ENCODE results near the gene HNRNPH3. TPM values are rescaled to one million over a fixed set of nuclear protein-coding genes. Genes with fewer than 3 reads are reported as not detected.
A peak's percentile ranks its signal among the peaks of the same experiment; 100 is the strongest.

Gene HNRNPH3
- total RNA-seq, 2 experiments from 2014 or later, result 139 to 145 TPM

DNA sequence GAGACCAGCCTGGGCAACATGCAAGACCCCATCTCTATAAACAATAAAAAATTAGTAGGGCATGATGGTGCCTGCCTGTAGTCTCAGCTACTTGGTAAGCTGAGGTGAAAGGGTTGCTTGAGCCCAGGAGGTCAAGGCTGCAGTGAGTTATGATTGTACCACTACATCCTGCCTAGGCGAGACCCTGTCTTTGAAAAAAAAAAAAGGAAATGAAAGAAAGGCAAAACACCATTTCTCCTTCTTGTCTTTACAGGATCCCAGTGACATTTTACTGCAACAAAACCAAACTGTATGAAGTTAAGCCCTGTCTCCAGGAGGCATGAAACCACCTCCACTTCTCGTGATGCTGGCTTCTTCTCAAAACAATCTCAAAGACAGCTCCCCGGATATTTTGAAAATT is 30.7 kb downstream of the HNRNPH3 start:
- CTCF ChIA-PET, result interaction anchor here (1.0 to 3.3 kb wide), 2 partner anchors 14 to 150 kb away, joined by 3 to 16 read pairs; no protein-coding TSS in a partner anchor
- H3K36me3 Mint-ChIP-seq (ENCODE audit: low read depth), result peaks cover 2% of the 10 kb centered on the region

DNA sequence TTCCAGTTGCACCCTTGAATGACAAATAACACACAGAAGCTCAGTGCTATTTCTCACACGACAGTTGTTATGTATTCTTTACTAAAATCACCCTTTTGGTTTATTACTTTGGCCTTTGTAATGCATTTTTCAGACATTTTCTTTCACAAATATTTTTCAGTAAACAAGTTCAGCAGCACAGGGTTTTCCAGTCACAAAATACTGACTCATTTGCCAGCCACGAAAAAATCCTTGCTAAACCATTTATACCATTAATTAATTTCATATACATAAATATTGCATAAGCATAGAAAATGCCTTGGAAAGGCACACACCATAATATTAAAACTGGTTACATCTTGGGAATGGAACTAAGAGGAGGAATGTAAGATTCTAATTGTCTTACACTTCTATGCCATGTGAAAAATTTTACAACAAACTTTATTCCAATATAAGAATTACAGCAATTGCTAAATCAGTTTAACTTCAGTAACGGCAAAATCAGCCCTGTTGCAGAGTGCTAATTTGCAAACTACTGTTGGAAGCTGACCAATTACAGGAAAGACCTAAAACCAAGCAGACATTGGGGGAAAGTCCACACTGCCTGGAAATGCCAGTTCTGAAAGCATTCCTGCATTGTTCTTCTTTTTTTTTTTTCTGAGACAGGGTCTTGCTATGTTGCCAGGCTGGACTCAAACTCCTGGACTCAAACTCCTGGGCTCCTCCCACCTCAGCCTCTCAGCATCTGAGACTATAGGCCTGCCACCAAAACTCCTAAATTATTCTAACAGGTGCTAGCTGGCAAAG is 32.4 kb downstream of the HNRNPH3 start:
- DNase-seq (no peak), ATAC-seq (no peak)
- Mint-ChIP-seq H3K27ac (peak overlapping the region; percentile 35), H3K4me3 (no peak overlapping the region), H3K4me1 (ENCODE audit: low read depth) (peaks cover 3% of the 10 kb centered on the region), H3K9me3 (no peaks in the 10 kb centered on the region), H3K27me3 (no peaks in the 10 kb centered on the region), H3K36me3 (ENCODE audit: low read depth) (peaks cover 2% of the 10 kb centered on the region)
- ChIA-PET CTCF (interaction anchor here (3.3 kb wide), 1 partner anchor 16 kb away, joined by 16 read pairs; no protein-coding TSS in a partner anchor), POLR2A (no interaction called here)
- TF ChIP-seq, protein P1, sequence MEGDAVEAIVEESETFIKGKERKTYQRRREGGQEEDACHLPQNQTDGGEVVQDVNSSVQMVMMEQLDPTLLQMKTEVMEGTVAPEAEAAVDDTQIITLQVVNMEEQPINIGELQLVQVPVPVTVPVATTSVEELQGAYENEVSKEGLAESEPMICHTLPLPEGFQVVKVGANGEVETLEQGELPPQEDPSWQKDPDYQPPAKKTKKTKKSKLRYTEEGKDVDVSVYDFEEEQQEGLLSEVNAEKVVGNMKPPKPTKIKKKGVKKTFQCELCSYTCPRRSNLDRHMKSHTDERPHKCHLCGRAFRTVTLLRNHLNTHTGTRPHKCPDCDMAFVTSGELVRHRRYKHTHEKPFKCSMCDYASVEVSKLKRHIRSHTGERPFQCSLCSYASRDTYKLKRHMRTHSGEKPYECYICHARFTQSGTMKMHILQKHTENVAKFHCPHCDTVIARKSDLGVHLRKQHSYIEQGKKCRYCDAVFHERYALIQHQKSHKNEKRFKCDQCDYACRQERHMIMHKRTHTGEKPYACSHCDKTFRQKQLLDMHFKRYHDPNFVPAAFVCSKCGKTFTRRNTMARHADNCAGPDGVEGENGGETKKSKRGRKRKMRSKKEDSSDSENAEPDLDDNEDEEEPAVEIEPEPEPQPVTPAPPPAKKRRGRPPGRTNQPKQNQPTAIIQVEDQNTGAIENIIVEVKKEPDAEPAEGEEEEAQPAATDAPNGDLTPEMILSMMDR (IDR thresholded peaks at IDR 0.05), result no peak
- intact Hi-C loops (cut with micrococcal nuclease), result no loop called here

More for the DNA sequence above, 30.7 kb downstream of the HNRNPH3 start:
- intact Hi-C loops (cut with micrococcal nuclease), result no loop called here
- ATAC-seq (no peak), DNase-seq (no peak)
- TF ChIP-seq, protein P1 (IDR thresholded peaks at IDR 0.05), result no peak
- Mint-ChIP-seq H3K9me3 (no peaks in the 10 kb centered on the region), H3K27me3 (no peaks in the 10 kb centered on the region), H3K27ac (no peak overlapping the region), H3K4me3 (no peak overlapping the region), H3K4me1 (ENCODE audit: low read depth) (peaks cover 3% of the 10 kb centered on the region)
- POLR2A ChIA-PET, result no interaction called here

DNA sequence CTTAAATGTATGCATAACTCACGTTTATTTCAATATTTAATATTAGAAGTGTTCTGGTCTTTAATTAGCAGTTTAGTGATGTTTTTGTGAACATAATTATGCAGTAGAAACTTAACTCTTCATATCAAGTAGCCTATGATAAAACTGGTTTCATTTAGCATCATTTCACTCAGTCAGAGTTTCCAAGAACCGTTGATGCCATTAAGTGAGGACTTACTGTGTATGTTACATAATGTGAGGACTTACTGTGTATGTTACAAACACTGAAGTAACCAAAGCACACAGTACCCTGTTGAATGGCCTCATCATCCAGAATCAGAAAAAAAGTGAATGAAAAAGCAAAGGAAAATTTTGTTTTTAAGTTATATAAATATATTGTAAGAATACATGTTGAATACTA is 33.7 kb downstream of the HNRNPH3 start:
- Mint-ChIP-seq H3K4me1 (ENCODE audit: low read depth) (peaks cover 3% of the 10 kb centered on the region), H3K27ac (no peak overlapping the region), H3K9me3 (no peaks in the 10 kb centered on the region), H3K27me3 (no peaks in the 10 kb centered on the region), H3K4me3 (no peak overlapping the region), H3K36me3 (ENCODE audit: low read depth) (peaks cover 9% of the 10 kb centered on the region)
- no peak for DNase-seq
- TF ChIP-seq, protein P1 (IDR thresholded peaks at IDR 0.05), result no peak
- intact Hi-C loops (cut with micrococcal nuclease), result no loop called here
- POLR2A ChIA-PET, result no interaction called here
- CTCF ChIA-PET, result no interaction called here
- ATAC-seq, result no peak

DNA sequence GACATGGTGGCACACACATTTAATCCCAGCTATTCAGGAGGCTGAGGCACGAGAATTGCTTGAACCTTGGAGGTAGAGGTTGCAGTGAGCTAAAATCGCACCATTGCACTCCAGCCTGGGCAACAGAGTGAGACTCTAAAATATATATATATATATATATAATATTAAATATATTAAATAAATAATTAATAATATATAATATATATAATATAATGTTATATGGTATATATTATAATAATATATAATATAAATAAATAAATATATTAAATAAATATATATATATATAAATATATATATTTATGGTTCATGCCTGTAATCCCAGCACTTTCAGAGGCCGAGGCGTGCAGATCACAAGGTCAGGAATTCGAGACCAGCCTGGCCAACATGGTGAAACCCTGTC is 34.7 kb downstream of the HNRNPH3 start:
- H3K27me3 Mint-ChIP-seq, result no peaks in the 10 kb centered on the region
- peaks cover 16% of the 10 kb centered on the region for H3K36me3 Mint-ChIP-seq (ENCODE audit: low read depth)
- no peak overlapping the region for H3K27ac Mint-ChIP-seq
- H3K4me1 Mint-ChIP-seq (ENCODE audit: low read depth), result peaks cover 3% of the 10 kb centered on the region
- TF ChIP-seq, protein P1 (IDR thresholded peaks at IDR 0.05), result no peak
- peaks cover 2% of the 10 kb centered on the region for H3K9me3 Mint-ChIP-seq
- ATAC-seq (no peak), DNase-seq (no peak)
- no peak overlapping the region for H3K4me3 Mint-ChIP-seq
- intact Hi-C loops (cut with micrococcal nuclease), result no loop called here
- CTCF ChIA-PET, result no interaction called here
- POLR2A ChIA-PET, result no interaction called here

DNA sequence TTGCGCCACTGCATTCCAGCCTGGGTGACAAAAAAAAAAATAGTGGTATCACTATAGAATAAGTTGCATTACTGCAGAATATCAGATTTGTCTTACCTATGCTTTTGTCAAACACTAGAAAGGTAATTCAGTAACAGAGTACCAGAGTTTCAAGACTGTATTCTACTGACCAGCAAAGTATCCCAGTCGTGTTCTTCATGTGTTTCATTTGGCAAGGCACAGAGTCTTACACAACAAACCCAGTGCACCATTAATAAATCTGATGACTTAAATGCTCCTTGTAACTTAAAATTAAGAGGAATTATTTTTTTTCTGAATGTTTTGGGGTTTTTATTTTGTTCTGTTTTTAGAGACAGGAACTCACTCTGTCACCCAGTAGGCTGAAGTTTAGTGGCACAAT is 35.3 kb downstream of the HNRNPH3 start:
- ATAC-seq (no peak), DNase-seq (no peak)
- TF ChIP-seq, protein P1 (IDR thresholded peaks at IDR 0.05), result no peak
- Mint-ChIP-seq H3K27me3 (no peaks in the 10 kb centered on the region), H3K4me3 (no peak overlapping the region), H3K27ac (no peak overlapping the region), H3K36me3 (ENCODE audit: low read depth) (peaks cover 21% of the 10 kb centered on the region), H3K9me3 (peaks cover 3% of the 10 kb centered on the region), H3K4me1 (ENCODE audit: low read depth) (peaks cover 3% of the 10 kb centered on the region)
- ChIA-PET POLR2A (no interaction called here), CTCF (no interaction called here)
- intact Hi-C loops (cut with micrococcal nuclease), result no loop called here

All from activated CD8-positive, alpha-beta T cell treated with anti-CD3 and anti-CD28 coated beads for 36 hours (primary cell).